RWPE2 (cell line): ENCODE measurements around the gene FOXS1.

Source experiments
- ATAC-seq: fragments of 200-7000 bp; cut with Tn5 transposase; 3 replicates; pipeline ENCODE4 v1.9.1; 2021; ENCODE audit warnings: low read depth
- DNase-seq: peaks from one replicate; pipeline ENCODE4 v3.0.0-alpha.2; 2020; ENCODE audit warnings: low spot score
- H3K27ac ChIP-seq: fragments of 450-650 bp; 2 replicates; pipeline ENCODE4 v1.5.1; 2017; ENCODE audit warnings: mild to moderate bottlenecking; ENCODE audit not compliant: poor library complexity, severe bottlenecking
- H3K27me3 ChIP-seq: fragments of 250-450 bp; sonication (Bioruptor Pico); 2 replicates; pipeline ENCODE4 v1.5.1; 2021; ENCODE audit warnings: mild to moderate bottlenecking, moderate library complexity; ENCODE audit not compliant: insufficient read depth, poor library complexity, severe bottlenecking
- H3K36me3 ChIP-seq: fragments of 250-450 bp; sonication (Bioruptor Pico); 2 replicates; pipeline ENCODE4 v1.5.1; 2020; ENCODE audit warnings: low read depth, mild to moderate bottlenecking, moderate library complexity
- H3K4me1 ChIP-seq: fragments of 250-450 bp; sonication (Bioruptor Pico); 2 replicates; pipeline ENCODE4 v1.5.1; 2021; ENCODE audit warnings: mild to moderate bottlenecking, moderate library complexity; ENCODE audit not compliant: insufficient read depth, poor library complexity, severe bottlenecking
- H3K4me3 ChIP-seq: fragments of 250-450 bp; sonication (Bioruptor Pico); 2 replicates; pipeline ENCODE4 v1.5.1; 2021; ENCODE audit warnings: mild to moderate bottlenecking, moderate library complexity; ENCODE audit not compliant: severe bottlenecking
- H3K9me3 ChIP-seq: fragments of 250-450 bp; sonication (Bioruptor Pico); 2 replicates; pipeline ENCODE4 v1.5.1; 2021; ENCODE audit warnings: mild to moderate bottlenecking, moderate library complexity; ENCODE audit not compliant: severe bottlenecking
- CTCF ChIP-seq: fragments of 450-650 bp; IDR thresholded peaks from one replicate; pipeline ENCODE4 v1.5.1; 2017; ENCODE audit warnings: mild to moderate bottlenecking, moderate library complexity; ENCODE audit not compliant: poor library complexity, severe bottlenecking

The FOXS1 gene

GRCh38 chr20:31859266-31859997 is 14.0 kb upstream of the FOXS1 start:
- Histone ChIP-seq H3K9me3 (no peaks in the 10 kb centered on the region), H3K27ac (no peak overlapping the region), H3K4me3 (no peak overlapping the region), H3K4me1 (no peaks in the 10 kb centered on the region), H3K36me3 (no peaks in the 10 kb centered on the region), H3K27me3 (peaks cover 52% of the 10 kb centered on the region)
- ATAC-seq (no peak), DNase-seq (peak; percentile 70)
- no peak for TF ChIP-seq CTCF

- H3K9me3 ChIP-seq, result no peaks in the 10 kb centered on the region
- no peak for ATAC-seq
- no peak overlapping the region for H3K27ac ChIP-seq
- H3K4me3 ChIP-seq, result no peak overlapping the region
- H3K4me1 ChIP-seq, result no peaks in the 10 kb centered on the region
- no peak for TF ChIP-seq CTCF
- H3K36me3 ChIP-seq, result no peaks in the 10 kb centered on the region
- H3K27me3 ChIP-seq, result peaks cover 52% of the 10 kb centered on the region
- DNase-seq, result no peak
These were observed 13.3 kb upstream of the FOXS1 start for GRCh38 chr20:31858760-31859083.

GRCh38 chr20:31857861-31858759 is 12.7 kb upstream of the FOXS1 start:
- Histone ChIP-seq H3K27ac (no peak overlapping the region), H3K36me3 (no peaks in the 10 kb centered on the region), H3K4me1 (no peaks in the 10 kb centered on the region), H3K9me3 (no peaks in the 10 kb centered on the region), H3K27me3 (peaks cover 52% of the 10 kb centered on the region), H3K4me3 (no peak overlapping the region)
- ATAC-seq (no peak), DNase-seq (peak; percentile 75)
- TF ChIP-seq CTCF, result no peak

- no peak for ATAC-seq
- no peaks in the 10 kb centered on the region for H3K36me3 ChIP-seq
- no peak overlapping the region for H3K27ac ChIP-seq
- no peak for TF ChIP-seq CTCF
- DNase-seq, result peak; percentile 65
- no peak overlapping the region for H3K4me3 ChIP-seq
- no peaks in the 10 kb centered on the region for H3K4me1 ChIP-seq
- H3K9me3 ChIP-seq, result no peaks in the 10 kb centered on the region
- peaks cover 46% of the 10 kb centered on the region for H3K27me3 ChIP-seq
These were observed 11.1 kb upstream of the FOXS1 start for GRCh38 chr20:31856516-31856915.
